NK-92 (cell line): Measurements from ENCODE around the gene PDLIM3.
"Not testable (repeated sequence)": the region's sequence is repeated elsewhere in the genome, so short reads cannot be mapped to it uniquely, and the experiment has no call there.

Experiments used
- DNase-seq: peaks from one replicate; lab custom pipeline; 2025; ENCODE audit not compliant: unreplicated experiment; lab: John Stamatoyannopoulos, UW

The PDLIM3 gene

DNA sequence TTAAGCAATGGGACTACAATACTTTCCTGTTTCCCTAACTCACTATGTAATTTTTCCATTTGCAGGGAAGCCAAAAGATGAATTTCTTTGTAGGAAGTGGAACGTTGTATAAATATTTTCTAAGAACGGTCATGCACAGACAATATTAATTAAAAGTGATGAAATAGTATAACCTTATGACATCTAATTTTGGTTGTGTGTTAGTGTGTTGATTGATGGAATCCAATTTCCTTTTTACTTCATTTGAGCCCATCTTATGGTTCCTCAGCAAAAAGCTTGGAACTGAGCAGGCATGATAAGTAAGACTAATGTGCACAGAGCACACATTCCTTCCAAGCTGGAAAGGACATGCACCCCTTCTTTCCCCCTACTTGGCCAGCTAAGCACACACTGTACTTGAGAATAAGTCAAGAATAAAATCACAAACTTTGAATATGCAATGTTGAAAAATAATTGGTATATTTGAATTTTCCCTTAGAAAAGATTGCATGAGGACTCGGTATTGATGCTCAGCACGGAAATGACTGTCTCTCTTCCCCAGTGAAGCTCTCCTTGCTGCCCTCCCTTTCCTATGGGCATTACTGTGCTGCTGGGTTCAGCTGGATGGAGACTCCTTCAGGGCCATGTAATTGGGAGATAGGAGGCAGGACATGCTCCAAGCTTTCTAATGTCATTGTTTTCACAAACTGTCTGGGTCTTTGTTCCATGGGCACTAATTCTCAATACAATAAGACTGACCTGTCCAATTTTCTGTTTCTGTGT lies 19.2 kb upstream of the PDLIM3 start:
- no peak for DNase-seq

DNA sequence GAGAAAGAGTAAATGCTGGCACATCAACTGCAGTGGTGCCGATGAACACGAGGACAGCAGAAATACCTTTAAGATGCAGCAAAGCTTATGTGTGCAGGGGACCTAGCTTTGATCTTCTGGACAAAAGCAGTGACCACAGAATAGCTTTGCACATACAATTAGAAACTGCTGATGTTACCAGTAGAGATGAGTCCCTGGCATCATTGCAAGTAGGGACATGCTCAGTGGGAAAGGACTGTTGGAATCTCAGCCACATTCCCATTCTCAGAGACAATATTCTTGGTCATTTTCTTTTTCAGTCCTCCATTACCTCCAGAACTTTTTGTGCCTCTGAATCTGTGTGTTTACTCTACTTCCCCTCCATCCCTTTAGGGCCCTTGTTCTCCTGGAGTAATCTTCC lies 16.9 kb upstream of the PDLIM3 start:
- DNase-seq, result no peak

GRCh38 chr4:185550933-185551332 lies 15.6 kb upstream of the PDLIM3 start:
- no peak for DNase-seq

GRCh38 chr4:185549095-185549639 lies 13.9 kb upstream of the PDLIM3 start:
- DNase-seq, result no peak

- no peak for DNase-seq
Observed at GRCh38 chr4:185548587-185548986, 13.3 kb upstream of the PDLIM3 start.

- DNase-seq, result no peak
Observed at GRCh38 chr4:185546335-185546734, 11.0 kb upstream of the PDLIM3 start.

DNA sequence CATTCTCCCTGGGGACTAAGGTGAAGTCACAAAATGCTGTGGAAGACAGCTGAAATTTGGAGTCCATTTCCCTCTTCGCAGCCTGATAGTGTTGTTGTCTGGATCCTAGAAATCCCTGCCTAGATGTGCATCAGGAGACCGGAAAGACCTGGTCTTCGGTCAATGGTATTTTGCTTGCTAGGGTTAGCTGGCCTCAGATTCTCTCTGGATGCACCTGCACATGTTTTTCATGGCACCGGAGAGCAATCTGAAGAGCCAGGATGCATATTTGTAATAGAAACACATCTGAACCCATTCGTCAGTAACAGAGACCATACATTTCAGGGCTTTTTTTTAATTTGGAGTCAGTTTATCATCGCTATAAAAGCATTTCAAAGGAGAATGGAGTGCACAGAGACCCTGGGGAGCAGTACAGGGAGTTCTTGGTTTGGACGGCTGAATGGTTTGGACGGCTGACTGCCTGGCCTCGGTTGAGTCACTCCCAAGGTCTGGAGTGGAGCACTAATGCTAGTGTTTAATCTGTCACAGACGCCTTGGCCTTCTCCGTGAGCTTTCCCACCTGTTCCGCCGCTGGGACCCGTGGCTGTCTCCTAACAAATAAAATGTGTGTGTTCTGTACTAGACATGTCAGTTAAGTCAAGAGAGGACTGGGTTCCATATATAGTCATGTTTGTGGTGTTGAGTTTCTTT lies 7.5 kb upstream of the PDLIM3 start:
- DNase-seq, result no peak

- no peak for DNase-seq
Observed at GRCh38 chr4:185541251-185541727, 6.0 kb upstream of the PDLIM3 start.

DNA sequence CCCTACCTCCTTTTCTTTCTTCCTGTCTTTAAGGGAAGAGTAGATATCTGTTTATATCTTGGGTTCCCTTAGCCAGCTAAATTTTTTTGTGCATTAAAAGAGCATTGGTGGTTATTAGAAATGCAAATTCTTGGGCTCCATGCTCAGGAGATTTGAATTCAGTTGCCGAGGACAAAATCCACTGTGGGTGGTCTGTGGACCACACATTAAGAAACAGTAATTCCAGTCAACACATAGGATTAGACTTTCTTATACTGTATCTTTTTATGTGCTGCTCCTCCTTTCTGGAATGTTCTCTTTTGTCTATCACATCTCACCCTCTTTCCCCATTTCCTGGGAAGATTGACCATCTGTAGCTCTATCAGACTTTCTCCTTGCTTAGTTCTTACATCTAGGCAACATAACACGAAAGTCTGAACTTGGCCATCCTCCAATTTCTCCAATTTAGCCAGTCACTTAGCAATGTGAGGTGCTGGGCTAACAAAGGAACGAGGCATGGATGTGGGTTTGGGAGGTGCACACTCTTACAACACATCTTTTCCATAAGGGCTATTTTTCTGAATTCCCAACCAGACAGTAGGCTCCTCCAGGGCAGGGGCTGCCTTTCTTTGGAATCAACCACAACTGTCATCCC lies 5.3 kb upstream of the PDLIM3 start:
- no peak for DNase-seq

- DNase-seq, result no peak
Observed at GRCh38 chr4:185540040-185540439, 4.7 kb upstream of the PDLIM3 start.

DNA sequence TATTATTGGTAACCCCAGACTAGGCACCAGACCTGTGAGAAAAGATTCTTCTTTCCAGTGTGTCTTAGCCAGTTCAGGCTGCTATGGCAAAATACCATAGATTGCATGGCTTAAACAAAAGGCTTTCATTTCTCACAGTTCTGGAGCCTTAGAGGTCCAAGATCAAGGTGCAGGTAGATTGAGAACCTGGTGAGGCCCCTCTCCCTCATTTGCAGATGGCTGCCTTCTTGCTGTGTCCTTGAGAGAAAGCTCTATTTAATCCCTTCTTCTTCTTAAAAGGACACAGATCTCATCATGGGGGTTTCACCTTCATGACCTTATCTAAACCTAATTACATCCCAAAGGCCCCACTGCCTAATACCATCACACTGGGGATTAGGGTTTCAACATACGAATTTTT lies 3.5 kb upstream of the PDLIM3 start:
- DNase-seq, result no peak

DNA sequence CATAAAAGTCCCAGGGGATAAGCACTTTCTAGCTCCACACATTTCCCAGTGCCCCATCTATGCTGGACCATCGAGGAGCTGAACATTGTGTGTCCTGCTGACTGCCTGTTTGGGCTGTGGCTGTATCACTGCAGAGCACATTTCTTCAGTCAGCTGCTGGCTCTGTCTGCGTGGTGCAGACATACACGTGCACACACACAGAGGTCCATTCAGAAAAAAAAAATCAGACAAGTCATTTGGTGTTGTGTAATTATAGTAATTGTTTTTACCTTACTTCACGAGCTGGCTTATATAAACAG lies 1.1 kb upstream of the PDLIM3 start:
- no peak for DNase-seq

DNA sequence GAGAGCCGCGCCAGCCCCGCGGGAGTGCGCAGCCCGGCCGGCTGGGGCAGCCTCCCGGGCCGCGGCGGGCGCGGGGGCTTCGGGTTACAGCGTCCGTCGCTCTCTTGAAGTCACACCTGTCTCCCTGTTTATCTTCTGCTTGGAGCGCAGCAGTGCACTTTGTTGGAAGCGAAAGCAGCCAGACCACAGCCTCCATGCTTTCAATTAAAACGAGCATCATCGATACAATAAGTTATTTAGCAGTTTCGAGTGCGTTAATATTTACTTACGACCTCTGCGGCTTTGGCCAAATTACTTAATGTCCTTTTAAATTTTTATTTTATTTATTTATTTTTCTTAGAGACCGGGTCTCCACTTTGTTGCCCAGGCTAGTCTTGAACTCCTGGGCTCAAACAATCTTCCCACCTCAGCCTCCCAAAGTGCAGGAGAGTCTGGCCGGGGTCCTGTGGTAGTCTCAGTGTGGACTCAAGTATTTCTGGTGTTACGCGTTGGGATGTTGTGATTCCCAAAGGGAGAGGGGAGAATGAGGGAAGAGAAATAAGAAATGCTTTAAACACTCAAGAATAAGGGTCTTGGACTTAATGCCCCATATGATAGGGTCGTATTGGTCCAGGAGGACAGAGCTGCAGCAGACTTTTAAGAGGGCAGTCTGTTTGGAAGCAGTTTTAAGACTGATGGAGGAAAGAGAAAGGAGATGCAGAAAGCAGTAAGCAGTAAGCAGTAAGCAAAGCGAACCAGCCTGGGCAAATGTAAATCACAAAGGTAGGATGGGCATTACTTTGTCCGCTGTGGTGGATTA lies 504 bp upstream of the PDLIM3 start:
- DNase-seq, result no peak

GRCh38 chr4:185534511-185534865 lies 819 bp downstream of the PDLIM3 start:
- no peak for DNase-seq

DNA sequence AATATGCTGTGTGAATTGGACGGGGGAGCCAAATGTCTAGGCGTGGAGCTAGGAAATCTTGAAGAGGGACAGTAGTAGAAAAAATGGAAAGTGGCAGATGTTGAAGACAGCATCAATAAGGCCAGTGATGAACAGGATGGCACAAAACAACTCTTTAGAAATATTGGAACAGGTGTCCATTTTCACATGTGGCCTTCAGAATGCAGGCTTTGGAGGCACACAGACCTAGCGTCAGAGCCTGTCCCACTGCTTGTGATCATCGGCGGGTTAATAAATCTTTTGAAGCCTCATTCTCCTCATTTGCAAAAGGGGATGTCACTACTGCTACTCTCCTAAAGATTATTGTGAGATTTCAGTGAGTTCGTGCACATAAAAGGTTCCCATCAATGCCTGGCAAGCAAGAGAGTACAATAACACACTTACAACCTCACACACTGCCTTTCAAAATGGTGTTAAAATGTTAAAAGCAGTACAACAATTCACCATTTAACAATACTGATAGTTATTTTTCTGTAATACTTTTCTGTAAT lies 2.4 kb downstream of the PDLIM3 start:
- no peak for DNase-seq

- no peak for DNase-seq
Observed at GRCh38 chr4:185532293-185532692, 3.0 kb downstream of the PDLIM3 start.

DNA sequence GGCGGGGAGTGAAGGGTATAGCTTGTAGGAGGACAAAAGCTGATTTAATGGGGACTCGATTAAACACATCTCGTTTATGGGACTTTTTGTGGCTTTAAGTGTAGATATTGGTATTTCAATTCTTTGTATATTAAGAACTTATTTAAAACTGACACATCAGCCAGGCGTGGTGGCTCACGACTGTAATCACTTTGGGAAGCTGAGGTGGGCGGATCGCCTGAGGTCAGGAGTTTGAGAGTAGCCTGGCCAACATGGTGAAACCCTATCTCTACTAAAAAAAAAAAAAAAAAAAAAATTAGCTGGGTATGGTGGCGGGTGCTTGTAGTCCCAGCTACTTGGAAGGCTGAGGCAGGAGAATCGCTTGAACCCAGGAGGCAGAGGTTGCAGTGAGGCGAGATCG lies 3.7 kb downstream of the PDLIM3 start:
- DNase-seq, result not testable (repeated sequence)

DNA sequence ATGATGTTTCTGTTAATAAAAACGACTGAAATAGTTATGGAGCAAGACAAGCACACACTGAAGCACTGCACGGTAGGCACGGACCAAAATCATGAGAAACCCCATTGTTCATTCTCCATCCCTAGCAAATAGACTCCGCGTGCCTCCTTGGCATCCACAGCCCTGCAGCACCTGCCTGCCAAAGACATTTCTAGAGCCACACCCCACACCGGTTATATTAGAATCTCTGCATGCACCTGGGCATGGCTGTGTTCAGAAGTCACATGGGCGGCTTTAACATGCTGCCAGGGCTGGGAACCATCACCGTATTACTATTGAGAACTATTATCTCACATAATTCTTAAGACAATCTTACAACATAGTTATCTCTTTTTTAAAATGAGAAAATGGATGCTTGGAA lies 5.9 kb downstream of the PDLIM3 start:
- DNase-seq, result no peak

GRCh38 chr4:185524888-185525863 lies 10.1 kb downstream of the PDLIM3 start:
- no peak for DNase-seq

DNA sequence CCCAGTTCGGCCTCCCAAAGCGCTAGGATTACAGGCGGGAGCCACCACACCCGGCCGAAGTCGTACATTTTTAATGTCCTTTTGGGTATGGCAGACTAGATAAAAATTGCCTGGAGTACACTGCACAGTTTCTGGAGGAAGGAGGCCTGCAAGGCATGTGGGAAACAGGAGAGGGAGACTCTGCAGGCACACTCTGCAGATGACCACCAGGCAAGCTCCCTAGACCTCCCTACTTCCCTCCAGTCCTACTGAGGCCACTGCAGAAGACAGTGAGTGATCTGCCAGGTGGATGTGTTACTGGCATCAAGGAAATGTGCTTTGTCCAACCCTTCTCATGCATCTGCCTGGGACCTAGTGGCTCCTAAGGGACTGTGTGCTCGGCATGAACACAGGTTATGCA lies 11.4 kb downstream of the PDLIM3 start:
- DNase-seq, result no peak
